ENCODE measurements around the gene OVOL2.

The OVOL2 gene

GRCh38 chr20:18056174-18057100 lies 1.3 kb downstream of the OVOL2 start:
- H3K4me1 ChIP-seq (ENCODE audit: insufficient read depth, low read length) = peaks cover 4% of the 10 kb centered on the region
- H3K4me3 ChIP-seq (ENCODE audit: low read depth in 1 of 2, low read length in 2 of 2) = peak overlapping the region in 1 of 2 donors; percentile 31
- H3K9ac ChIP-seq (ENCODE audit: low read length) = no peak overlapping the region
- no peaks in the 10 kb centered on the region for H3K36me3 ChIP-seq (ENCODE audit: insufficient read depth, low read length)
- H3K27ac ChIP-seq (ENCODE audit: low read depth, low read length) = no peak overlapping the region
- no peaks in the 10 kb centered on the region for H3K9me3 ChIP-seq (ENCODE audit: low read length)
- peaks cover 36 to 58% of the 10 kb centered on the region in 2 donors for H3K27me3 ChIP-seq (ENCODE audit: control insufficient read depth in 1 of 2, insufficient read depth in 2 of 2, low read length in 2 of 2)

- no peak overlapping the region for H3K9ac ChIP-seq (ENCODE audit: low read length)
- H3K27me3 ChIP-seq (ENCODE audit: control insufficient read depth in 1 of 2, insufficient read depth in 2 of 2, low read length in 2 of 2) = peaks cover 35 to 54% of the 10 kb centered on the region in 2 donors
Measured at GRCh38 chr20:18055261-18055660, 2.5 kb downstream of the OVOL2 start.

GRCh38 chr20:18052856-18053255 lies 4.9 kb downstream of the OVOL2 start:
- H3K4me3 ChIP-seq (ENCODE audit: low read depth in 1 of 2, low read length in 2 of 2) = no peak overlapping the region
- H3K9ac ChIP-seq (ENCODE audit: low read length) = no peak overlapping the region
- H3K27me3 ChIP-seq (ENCODE audit: control insufficient read depth in 1 of 2, insufficient read depth in 2 of 2, low read length in 2 of 2) = peaks cover 16 to 34% of the 10 kb centered on the region in 2 donors
- peaks cover 4% of the 10 kb centered on the region for H3K4me1 ChIP-seq (ENCODE audit: insufficient read depth, low read length)
- H3K27ac ChIP-seq (ENCODE audit: low read depth, low read length) = no peak overlapping the region
- no peaks in the 10 kb centered on the region for H3K36me3 ChIP-seq (ENCODE audit: insufficient read depth, low read length)
- no peaks in the 10 kb centered on the region for H3K9me3 ChIP-seq (ENCODE audit: low read length)

More at GRCh38 chr20:18055261-18055660, 2.5 kb downstream of the OVOL2 start:
- H3K9me3 ChIP-seq (ENCODE audit: low read length) = no peaks in the 10 kb centered on the region
- no peak overlapping the region for H3K27ac ChIP-seq (ENCODE audit: low read depth, low read length)
- H3K4me3 ChIP-seq (ENCODE audit: low read depth in 1 of 2, low read length in 2 of 2) = no peak overlapping the region
- H3K4me1 ChIP-seq (ENCODE audit: insufficient read depth, low read length) = peaks cover 4% of the 10 kb centered on the region
- H3K36me3 ChIP-seq (ENCODE audit: insufficient read depth, low read length) = no peaks in the 10 kb centered on the region

GRCh38 chr20:18050628-18051027 lies 7.1 kb downstream of the OVOL2 start:
- peaks cover 9 to 14% of the 10 kb centered on the region in 2 donors for H3K27me3 ChIP-seq (ENCODE audit: control insufficient read depth in 1 of 2, insufficient read depth in 2 of 2, low read length in 2 of 2)
- no peak overlapping the region for H3K4me3 ChIP-seq (ENCODE audit: low read depth in 1 of 2, low read length in 2 of 2)
- H3K27ac ChIP-seq (ENCODE audit: low read depth, low read length) = no peak overlapping the region
- no peaks in the 10 kb centered on the region for H3K36me3 ChIP-seq (ENCODE audit: insufficient read depth, low read length)
- H3K4me1 ChIP-seq (ENCODE audit: insufficient read depth, low read length) = no peaks in the 10 kb centered on the region
- H3K9ac ChIP-seq (ENCODE audit: low read length) = no peak overlapping the region
- H3K9me3 ChIP-seq (ENCODE audit: low read length) = no peaks in the 10 kb centered on the region

- H3K4me1 ChIP-seq (ENCODE audit: insufficient read depth, low read length) = no peaks in the 10 kb centered on the region
- peaks cover 0 to 4% of the 10 kb centered on the region in 2 donors for H3K27me3 ChIP-seq (ENCODE audit: control insufficient read depth in 1 of 2, insufficient read depth in 2 of 2, low read length in 2 of 2)
- H3K4me3 ChIP-seq (ENCODE audit: low read depth in 1 of 2, low read length in 2 of 2) = no peak overlapping the region
- no peak overlapping the region for H3K9ac ChIP-seq (ENCODE audit: low read length)
- no peaks in the 10 kb centered on the region for H3K36me3 ChIP-seq (ENCODE audit: insufficient read depth, low read length)
- no peak overlapping the region for H3K27ac ChIP-seq (ENCODE audit: low read depth, low read length)
- no peaks in the 10 kb centered on the region for H3K9me3 ChIP-seq (ENCODE audit: low read length)
Measured at GRCh38 chr20:18048176-18048575, 9.5 kb downstream of the OVOL2 start.

GRCh38 chr20:18046535-18046934 lies 11.2 kb downstream of the OVOL2 start:
- Histone ChIP-seq H3K9ac (ENCODE audit: low read length) (no peak overlapping the region), H3K4me3 (ENCODE audit: low read depth in 1 of 2, low read length in 2 of 2) (no peak overlapping the region), H3K9me3 (ENCODE audit: low read length) (no peaks in the 10 kb centered on the region), H3K27me3 (ENCODE audit: control insufficient read depth in 1 of 2, insufficient read depth in 2 of 2, low read length in 2 of 2) (no peaks in the 10 kb centered on the region), H3K4me1 (ENCODE audit: insufficient read depth, low read length) (no peaks in the 10 kb centered on the region), H3K36me3 (ENCODE audit: insufficient read depth, low read length) (no peaks in the 10 kb centered on the region), H3K27ac (ENCODE audit: low read depth, low read length) (no peak overlapping the region)

GRCh38 chr20:18042229-18042628 lies 15.5 kb downstream of the OVOL2 start:
- no peak overlapping the region for H3K4me3 ChIP-seq (ENCODE audit: low read depth in 1 of 2, low read length in 2 of 2)
- no peak overlapping the region for H3K9ac ChIP-seq (ENCODE audit: low read length)
- H3K9me3 ChIP-seq (ENCODE audit: low read length) = no peaks in the 10 kb centered on the region
- H3K4me1 ChIP-seq (ENCODE audit: insufficient read depth, low read length) = no peaks in the 10 kb centered on the region
- no peaks in the 10 kb centered on the region for H3K36me3 ChIP-seq (ENCODE audit: insufficient read depth, low read length)
- no peaks in the 10 kb centered on the region for H3K27me3 ChIP-seq (ENCODE audit: control insufficient read depth in 1 of 2, insufficient read depth in 2 of 2, low read length in 2 of 2)
- no peak overlapping the region for H3K27ac ChIP-seq (ENCODE audit: low read depth, low read length)

GRCh38 chr20:18041462-18041861 lies 16.3 kb downstream of the OVOL2 start:
- no peak overlapping the region for H3K27ac ChIP-seq (ENCODE audit: low read depth, low read length)
- H3K27me3 ChIP-seq (ENCODE audit: control insufficient read depth in 1 of 2, insufficient read depth in 2 of 2, low read length in 2 of 2) = no peaks in the 10 kb centered on the region
- no peak overlapping the region for H3K4me3 ChIP-seq (ENCODE audit: low read depth in 1 of 2, low read length in 2 of 2)
- H3K9me3 ChIP-seq (ENCODE audit: low read length) = no peaks in the 10 kb centered on the region
- no peaks in the 10 kb centered on the region for H3K4me1 ChIP-seq (ENCODE audit: insufficient read depth, low read length)
- H3K36me3 ChIP-seq (ENCODE audit: insufficient read depth, low read length) = no peaks in the 10 kb centered on the region
- H3K9ac ChIP-seq (ENCODE audit: low read length) = no peak overlapping the region

GRCh38 chr20:18039063-18039462 lies 18.7 kb downstream of the OVOL2 start:
- H3K27me3 ChIP-seq (ENCODE audit: control insufficient read depth in 1 of 2, insufficient read depth in 2 of 2, low read length in 2 of 2) = no peaks in the 10 kb centered on the region
- H3K4me1 ChIP-seq (ENCODE audit: insufficient read depth, low read length) = no peaks in the 10 kb centered on the region
- no peak overlapping the region for H3K9ac ChIP-seq (ENCODE audit: low read length)
- no peaks in the 10 kb centered on the region for H3K9me3 ChIP-seq (ENCODE audit: low read length)
- H3K27ac ChIP-seq (ENCODE audit: low read depth, low read length) = no peak overlapping the region
- H3K36me3 ChIP-seq (ENCODE audit: insufficient read depth, low read length) = no peaks in the 10 kb centered on the region
- H3K4me3 ChIP-seq (ENCODE audit: low read depth in 1 of 2, low read length in 2 of 2) = no peak overlapping the region

GRCh38 chr20:18034039-18034438 lies 23.7 kb downstream of the OVOL2 start:
- H3K27ac ChIP-seq (ENCODE audit: low read depth, low read length) = no peak overlapping the region
- H3K27me3 ChIP-seq (ENCODE audit: control insufficient read depth in 1 of 2, insufficient read depth in 2 of 2, low read length in 2 of 2) = no peaks in the 10 kb centered on the region
- H3K36me3 ChIP-seq (ENCODE audit: insufficient read depth, low read length) = no peaks in the 10 kb centered on the region
- H3K4me3 ChIP-seq (ENCODE audit: low read depth in 1 of 2, low read length in 2 of 2) = no peak overlapping the region
- no peaks in the 10 kb centered on the region for H3K9me3 ChIP-seq (ENCODE audit: low read length)
- H3K4me1 ChIP-seq (ENCODE audit: insufficient read depth, low read length) = no peaks in the 10 kb centered on the region
- H3K9ac ChIP-seq (ENCODE audit: low read length) = no peak overlapping the region

GRCh38 chr20:18032977-18033892 lies 24.5 kb downstream of the OVOL2 start:
- Histone ChIP-seq H3K27ac (ENCODE audit: low read depth, low read length) (no peak overlapping the region), H3K4me1 (ENCODE audit: insufficient read depth, low read length) (no peaks in the 10 kb centered on the region), H3K9me3 (ENCODE audit: low read length) (no peaks in the 10 kb centered on the region), H3K9ac (ENCODE audit: low read length) (no peak overlapping the region), H3K36me3 (ENCODE audit: insufficient read depth, low read length) (no peaks in the 10 kb centered on the region), H3K4me3 (ENCODE audit: low read depth in 1 of 2, low read length in 2 of 2) (no peak overlapping the region), H3K27me3 (ENCODE audit: control insufficient read depth in 1 of 2, insufficient read depth in 2 of 2, low read length in 2 of 2) (no peaks in the 10 kb centered on the region)

All from muscle layer of colon (tissue), 2 donors.